Endodermal cell (in vitro differentiated cells): ENCODE measurements around the gene CACNG4. TPM values are rescaled to one million over a fixed set of nuclear protein-coding genes. Genes with fewer than 3 reads are reported as not detected.

Source experiments
- DNase-seq: peaks from one replicate; pipeline ENCODE4 v3.0.0-alpha.2; 2017
- H3K27ac ChIP-seq: 2 replicates; pipeline ENCODE4 v1.5.1; 2013; ENCODE audit warnings: mild to moderate bottlenecking, low read depth, low read length, moderate library complexity
- H3K27me3 ChIP-seq: 2 replicates; pipeline ENCODE4 v1.6.1; 2013; ENCODE audit warnings: mild to moderate bottlenecking, low read length, moderate library complexity; ENCODE audit not compliant: insufficient read depth, control insufficient read depth, poor library complexity, severe bottlenecking
- H3K36me3 ChIP-seq: 2 replicates; pipeline ENCODE4 v1.7.0; 2013; ENCODE audit warnings: mild to moderate bottlenecking, low read length, moderate library complexity; ENCODE audit not compliant: control insufficient read depth, insufficient read depth
- H3K4me1 ChIP-seq: one replicate; pipeline ENCODE4 v1.7.0; 2013; ENCODE audit warnings: low read length; ENCODE audit not compliant: control insufficient read depth, insufficient read depth
- H3K4me3 ChIP-seq: 2 replicates; pipeline ENCODE4 v1.5.1; 2013; ENCODE audit warnings: mild to moderate bottlenecking, low read length, moderate library complexity
- H3K9ac ChIP-seq: 2 replicates; pipeline ENCODE4 v1.6.1; 2013; ENCODE audit warnings: mild to moderate bottlenecking, low read length, moderate library complexity; ENCODE audit not compliant: poor library complexity, severe bottlenecking; ENCODE audit errors: extremely low read depth
- H3K9me3 ChIP-seq: 2 replicates; pipeline ENCODE4 v1.6.1; 2013; ENCODE audit warnings: mild to moderate bottlenecking, low read length, moderate library complexity; ENCODE audit not compliant: control insufficient read depth
- H3K27ac Mint-ChIP-seq: 2 replicates; pipeline ENCODE4 v1.8.0; 2020; ENCODE audit warnings: mixed read lengths
- H3K27me3 Mint-ChIP-seq: 2 replicates; pipeline ENCODE4 v1.8.0; 2021; ENCODE audit warnings: mild to moderate bottlenecking, mixed read lengths; ENCODE audit not compliant: insufficient read depth
- H3K36me3 Mint-ChIP-seq: 2 replicates; pipeline ENCODE4 v1.8.0; 2020; ENCODE audit warnings: low read depth, mixed read lengths
- H3K4me1 Mint-ChIP-seq: 2 replicates; pipeline ENCODE4 v1.8.0; 2020; ENCODE audit warnings: mixed read lengths
- H3K4me3 Mint-ChIP-seq: 2 replicates; pipeline ENCODE4 v1.8.0; 2020; ENCODE audit warnings: mild to moderate bottlenecking, moderate library complexity, mixed read lengths
- H3K9me3 Mint-ChIP-seq: 2 replicates; pipeline ENCODE4 v1.8.0; 2020; ENCODE audit warnings: mild to moderate bottlenecking, mixed read lengths
- WGBS, 2 experiments: methylation state at CpG; one replicate each; pipeline versions ENCODE4 v1.1.5 to v1.1.7; 2013; ENCODE audit warnings: missing lambda C conversion rate in 2 of 2, mixed read lengths in 1 of 2; ENCODE audit not compliant: insufficient coverage in 1 of 2, insufficient read length in 1 of 2; 5-methylcytosine and 5-hydroxymethylcytosine counted together
- total RNA-seq, 2 donors: library from RNA; stranded (reverse); fragmentation: NEBNext Ultra II Directional in 1 of 2; extraction: Animal tissue kit (Norgen Biotek cat#: 25700) in 1 of 2; gene quantifications; 2 replicates in 1 of 2; 3 replicates in 1 of 2; pipeline ENCODE4 v1.2.1, GENCODE V29; 2021
- TF ChIP-seq, protein P1 (sequence below): fragments of 200-600 bp; sonication (generic); conservative IDR thresholded peaks from 2 replicates; pipeline ENCODE4 v1.5.0; 2021; ENCODE audit warnings: antibody characterized with exemption, mild to moderate bottlenecking

Gene CACNG4
- total RNA-seq, 2 donors from 2014 or later = 0.22 to 1.3 TPM

GRCh38 chr17:66952031-66952524 is 12.4 kb upstream of the CACNG4 start:
- Histone ChIP-seq H3K27me3 (no peaks in the 10 kb centered on the region), H3K4me1 (peaks cover 4% of the 10 kb centered on the region), H3K4me3 (no peak overlapping the region), H3K36me3 (no peaks in the 10 kb centered on the region), H3K9ac (no peak overlapping the region), H3K27ac (no peak overlapping the region), H3K9me3 (peaks cover 7% of the 10 kb centered on the region)
- peaks cover 9% of the 10 kb centered on the region for H3K4me1 Mint-ChIP-seq
- peaks cover 4% of the 10 kb centered on the region for H3K27me3 Mint-ChIP-seq
- peak overlapping the region; percentile 81 for H3K27ac Mint-ChIP-seq
- H3K4me3 Mint-ChIP-seq = no peak overlapping the region
- peak; percentile 92 for DNase-seq
- no peaks in the 10 kb centered on the region for H3K36me3 Mint-ChIP-seq
- peaks cover 15% of the 10 kb centered on the region for H3K9me3 Mint-ChIP-seq
- TF ChIP-seq, protein P1, sequence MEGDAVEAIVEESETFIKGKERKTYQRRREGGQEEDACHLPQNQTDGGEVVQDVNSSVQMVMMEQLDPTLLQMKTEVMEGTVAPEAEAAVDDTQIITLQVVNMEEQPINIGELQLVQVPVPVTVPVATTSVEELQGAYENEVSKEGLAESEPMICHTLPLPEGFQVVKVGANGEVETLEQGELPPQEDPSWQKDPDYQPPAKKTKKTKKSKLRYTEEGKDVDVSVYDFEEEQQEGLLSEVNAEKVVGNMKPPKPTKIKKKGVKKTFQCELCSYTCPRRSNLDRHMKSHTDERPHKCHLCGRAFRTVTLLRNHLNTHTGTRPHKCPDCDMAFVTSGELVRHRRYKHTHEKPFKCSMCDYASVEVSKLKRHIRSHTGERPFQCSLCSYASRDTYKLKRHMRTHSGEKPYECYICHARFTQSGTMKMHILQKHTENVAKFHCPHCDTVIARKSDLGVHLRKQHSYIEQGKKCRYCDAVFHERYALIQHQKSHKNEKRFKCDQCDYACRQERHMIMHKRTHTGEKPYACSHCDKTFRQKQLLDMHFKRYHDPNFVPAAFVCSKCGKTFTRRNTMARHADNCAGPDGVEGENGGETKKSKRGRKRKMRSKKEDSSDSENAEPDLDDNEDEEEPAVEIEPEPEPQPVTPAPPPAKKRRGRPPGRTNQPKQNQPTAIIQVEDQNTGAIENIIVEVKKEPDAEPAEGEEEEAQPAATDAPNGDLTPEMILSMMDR = no peak
- WGBS, 2 experiments = 53 to 56% methylated on average over 9 to 10 of the region's 10 CpGs

- peak; percentile 84 for DNase-seq
- H3K4me1 Mint-ChIP-seq = peaks cover 9% of the 10 kb centered on the region
- peak overlapping the region; percentile 81 for H3K27ac Mint-ChIP-seq
- H3K27me3 ChIP-seq = no peaks in the 10 kb centered on the region
- H3K4me3 ChIP-seq = no peak overlapping the region
- no peak overlapping the region for H3K9ac ChIP-seq
- TF ChIP-seq, protein P1 = peak; percentile 63
- peaks cover 4% of the 10 kb centered on the region for H3K4me1 ChIP-seq
- H3K9me3 Mint-ChIP-seq = peaks cover 15% of the 10 kb centered on the region
- H3K36me3 ChIP-seq = no peaks in the 10 kb centered on the region
- no peak overlapping the region for H3K4me3 Mint-ChIP-seq
- 89 to 98% methylated on average over 10 to 14 of the region's 14 CpGs for WGBS, 2 experiments
- H3K36me3 Mint-ChIP-seq = no peaks in the 10 kb centered on the region
- H3K27me3 Mint-ChIP-seq = peaks cover 4% of the 10 kb centered on the region
- peaks cover 7% of the 10 kb centered on the region for H3K9me3 ChIP-seq
- no peak overlapping the region for H3K27ac ChIP-seq
These were observed 11.6 kb upstream of the CACNG4 start for GRCh38 chr17:66952681-66953629.

GRCh38 chr17:66953630-66954020 is 10.9 kb upstream of the CACNG4 start:
- Histone ChIP-seq H3K27ac (no peak overlapping the region), H3K36me3 (no peaks in the 10 kb centered on the region), H3K27me3 (no peaks in the 10 kb centered on the region), H3K9me3 (peaks cover 7% of the 10 kb centered on the region), H3K9ac (no peak overlapping the region), H3K4me3 (no peak overlapping the region), H3K4me1 (peaks cover 4% of the 10 kb centered on the region)
- no peak for DNase-seq
- Mint-ChIP-seq H3K36me3 (no peaks in the 10 kb centered on the region), H3K27me3 (peaks cover 4% of the 10 kb centered on the region), H3K4me1 (peaks cover 9% of the 10 kb centered on the region), H3K9me3 (peaks cover 15% of the 10 kb centered on the region), H3K4me3 (no peak overlapping the region), H3K27ac (no peak overlapping the region)
- WGBS, 2 experiments = 74 to 80% methylated on average over 4 to 7 of the region's 7 CpGs
- TF ChIP-seq, protein P1 = no peak
